Trophoblast cell (in vitro differentiated cells and primary cell): ENCODE results near the gene KIF16B.

ENCODE experiments used
- DNase-seq, 2 donors: peaks; one replicate each; pipeline ENCODE4 v3.0.0-alpha.2; 2016
- H2AFZ ChIP-seq: 2 replicates; pipeline ENCODE4 v1.6.1; 2013; ENCODE audit warnings: low read length, moderate library complexity, mild to moderate bottlenecking; ENCODE audit not compliant: insufficient read depth, poor library complexity
- H2AK5ac ChIP-seq: 2 replicates; pipeline ENCODE4 v1.6.1; 2013; ENCODE audit warnings: mild to moderate bottlenecking, low read length
- H2BK120ac ChIP-seq: 2 replicates; pipeline ENCODE4 v1.6.1; 2013; ENCODE audit warnings: low read length, mild to moderate bottlenecking, moderate library complexity; ENCODE audit not compliant: insufficient read depth, poor library complexity
- H2BK12ac ChIP-seq: 2 replicates; pipeline ENCODE4 v1.6.1; 2013; ENCODE audit warnings: mild to moderate bottlenecking, low read length, moderate library complexity
- H2BK5ac ChIP-seq: 2 replicates; pipeline ENCODE4 v1.6.1; 2013; ENCODE audit warnings: low read length, low read depth, moderate library complexity, mild to moderate bottlenecking; ENCODE audit not compliant: poor library complexity
- H3K14ac ChIP-seq: 2 replicates; pipeline ENCODE4 v1.6.1; 2013; ENCODE audit warnings: mild to moderate bottlenecking, low read length
- H3K18ac ChIP-seq: 2 replicates; pipeline ENCODE4 v1.6.1; 2013; ENCODE audit warnings: mild to moderate bottlenecking, low read length
- H3K23ac ChIP-seq: 2 replicates; pipeline ENCODE4 v1.6.1; 2013; ENCODE audit warnings: low read length
- H3K27ac ChIP-seq: 2 replicates; pipeline ENCODE4 v1.5.1; 2013; ENCODE audit warnings: low read depth, mild to moderate bottlenecking, inconsistent platforms, low read length, moderate library complexity
- H3K27me3 ChIP-seq: 2 replicates; pipeline ENCODE4 v1.6.1; 2013; ENCODE audit warnings: inconsistent platforms, mild to moderate bottlenecking, low read length, moderate library complexity; ENCODE audit not compliant: insufficient read depth
- H3K36me3 ChIP-seq, 2 experiments: 1 replicate in 1 of 2; 2 replicates in 1 of 2; pipeline ENCODE4 v1.6.1; 2013; ENCODE audit warnings: low read length in 2 of 2, mild to moderate bottlenecking in 2 of 2, moderate library complexity in 1 of 2; ENCODE audit not compliant: insufficient read depth in 2 of 2, control insufficient read depth in 1 of 2
- H3K4ac ChIP-seq: 2 replicates; pipeline ENCODE4 v1.6.1; 2013; ENCODE audit warnings: low read depth, mild to moderate bottlenecking, low read length, moderate library complexity
- H3K4me1 ChIP-seq, 2 experiments: 1 replicate in 1 of 2; 2 replicates in 1 of 2; pipeline ENCODE4 v1.6.1; 2013; ENCODE audit warnings: low read length in 2 of 2, mild to moderate bottlenecking in 2 of 2, moderate library complexity in 1 of 2; ENCODE audit not compliant: insufficient read depth in 2 of 2, control insufficient read depth in 1 of 2
- H3K4me2 ChIP-seq: 2 replicates; pipeline ENCODE4 v1.6.1; 2013; ENCODE audit warnings: inconsistent platforms, mild to moderate bottlenecking, low read length, moderate library complexity
- H3K4me3 ChIP-seq: 2 replicates; pipeline ENCODE4 v1.5.1; 2013; ENCODE audit warnings: mild to moderate bottlenecking, low read depth, low read length, inconsistent platforms
- H3K79me1 ChIP-seq: one replicate; pipeline ENCODE4 v1.6.1; 2013; ENCODE audit warnings: low read length
- H3K79me2 ChIP-seq: 2 replicates; pipeline ENCODE4 v1.6.1; 2013; ENCODE audit warnings: low read length, mild to moderate bottlenecking; ENCODE audit not compliant: control insufficient read depth, insufficient read depth, poor library complexity
- H3K9ac ChIP-seq: 2 replicates; pipeline ENCODE4 v1.6.1; 2013; ENCODE audit warnings: mild to moderate bottlenecking, low read length
- H3K9me3 ChIP-seq: 2 replicates; pipeline ENCODE4 v1.6.1; 2013; ENCODE audit warnings: low read depth, mild to moderate bottlenecking, control low read depth, inconsistent platforms, low read length; ENCODE audit not compliant: insufficient read depth
- H4K12ac ChIP-seq: 2 replicates; pipeline ENCODE4 v1.6.1; 2013; ENCODE audit warnings: low read depth, mild to moderate bottlenecking, low read length, moderate library complexity
- H4K8ac ChIP-seq: 2 replicates; pipeline ENCODE4 v1.6.1; 2013; ENCODE audit warnings: low read depth, mild to moderate bottlenecking, low read length, moderate library complexity
- H4K91ac ChIP-seq: one replicate; pipeline ENCODE4 v1.6.1; 2013; ENCODE audit warnings: low read depth, mild to moderate bottlenecking, low read length, moderate library complexity
- WGBS: extraction: QIAGEN DNeasy Blood & Tissue Kit; methylation state at CpG from one replicate; pipeline ENCODE4 v1.1.7; 2013; ENCODE audit warnings: missing lambda C conversion rate; ENCODE audit not compliant: insufficient read length, insufficient coverage; ENCODE audit errors: extremely low coverage; 5-methylcytosine and 5-hydroxymethylcytosine counted together

Gene KIF16B

GRCh38 chr20:16445482-16445881, 127.8 kb downstream of the KIF16B start:
- Histone ChIP-seq H2BK12ac (no peak overlapping the region), H3K14ac (no peak overlapping the region), H3K36me3 (no peaks in the 10 kb centered on the region), H3K9ac (no peak overlapping the region), H2BK120ac (no peak overlapping the region), H3K79me1 (no peaks in the 10 kb centered on the region), H2AK5ac (no peak overlapping the region), H3K4me1 (peaks cover 0 to 2% of the 10 kb centered on the region in 2 experiments), H4K91ac (no peak overlapping the region), H3K9me3 (peaks cover 3% of the 10 kb centered on the region), H3K23ac (no peak overlapping the region), H3K27ac (no peak overlapping the region), H2BK5ac (no peak overlapping the region), H3K4me3 (no peak overlapping the region), H3K79me2 (no peaks in the 10 kb centered on the region), H3K4me2 (no peak overlapping the region), H4K8ac (no peak overlapping the region), H3K18ac (no peak overlapping the region), H3K27me3 (no peaks in the 10 kb centered on the region), H2AFZ (no peak overlapping the region), H4K12ac (no peak overlapping the region), H3K4ac (no peak overlapping the region)
- DNase-seq = no peak
- WGBS = no CpG with 5 or more reads among the region's 3 CpGs

- Histone ChIP-seq H3K4me1 (peaks cover 0 to 2% of the 10 kb centered on the region in 2 experiments), H2AK5ac (no peak overlapping the region)
Observed at GRCh38 chr20:16444057-16444777, 129.0 kb downstream of the KIF16B start.

GRCh38 chr20:16441546-16442164, 131.6 kb downstream of the KIF16B start:
- no peaks in the 10 kb centered on the region for H3K27me3 ChIP-seq
- H3K9ac ChIP-seq = no peak overlapping the region
- peaks cover 5% of the 10 kb centered on the region for H3K9me3 ChIP-seq
- H3K4me2 ChIP-seq = no peak overlapping the region
- H2BK120ac ChIP-seq = no peak overlapping the region
- no peak overlapping the region for H2BK12ac ChIP-seq
- no peak overlapping the region for H2BK5ac ChIP-seq
- H3K14ac ChIP-seq = no peak overlapping the region
- no peak overlapping the region for H3K4ac ChIP-seq
- no peaks in the 10 kb centered on the region for H3K79me2 ChIP-seq
- H3K27ac ChIP-seq = no peak overlapping the region
- H3K18ac ChIP-seq = no peak overlapping the region
- H3K23ac ChIP-seq = no peak overlapping the region
- H2AK5ac ChIP-seq = no peak overlapping the region
- H3K79me1 ChIP-seq = no peaks in the 10 kb centered on the region
- peaks cover 0 to 2% of the 10 kb centered on the region in 2 experiments for H3K4me1 ChIP-seq
- no peak overlapping the region for H4K8ac ChIP-seq
- no CpG with 5 or more reads among the region's 2 CpGs for WGBS
- H3K36me3 ChIP-seq = no peaks in the 10 kb centered on the region
- H3K4me3 ChIP-seq = no peak overlapping the region
- H4K91ac ChIP-seq = no peak overlapping the region
- no peak for DNase-seq
- no peak overlapping the region for H4K12ac ChIP-seq
- no peak overlapping the region for H2AFZ ChIP-seq

More at GRCh38 chr20:16444057-16444777, 129.0 kb downstream of the KIF16B start:
- no peaks in the 10 kb centered on the region for H3K79me1 ChIP-seq
- H4K91ac ChIP-seq = no peak overlapping the region
- no peak overlapping the region for H3K23ac ChIP-seq
- H4K12ac ChIP-seq = no peak overlapping the region
- no peak overlapping the region for H2BK120ac ChIP-seq
- no peak overlapping the region for H4K8ac ChIP-seq
- H2BK12ac ChIP-seq = no peak overlapping the region
- peaks cover 3% of the 10 kb centered on the region for H3K9me3 ChIP-seq
- no CpG with 5 or more reads among the region's 6 CpGs for WGBS
- no peak overlapping the region for H3K4me3 ChIP-seq
- H3K4me2 ChIP-seq = no peak overlapping the region
- no peak overlapping the region for H2AFZ ChIP-seq
- no peaks in the 10 kb centered on the region for H3K36me3 ChIP-seq
- no peaks in the 10 kb centered on the region for H3K27me3 ChIP-seq
- no peak overlapping the region for H3K27ac ChIP-seq
- DNase-seq = no peak
- no peaks in the 10 kb centered on the region for H3K79me2 ChIP-seq
- no peak overlapping the region for H3K18ac ChIP-seq
- no peak overlapping the region for H3K9ac ChIP-seq
- H3K14ac ChIP-seq = no peak overlapping the region
- no peak overlapping the region for H3K4ac ChIP-seq
- H2BK5ac ChIP-seq = no peak overlapping the region

- no CpG with 5 or more reads among the region's 4 CpGs for WGBS
- no peak overlapping the region for H3K18ac ChIP-seq
- no peak overlapping the region for H2AFZ ChIP-seq
- no peak overlapping the region for H3K14ac ChIP-seq
- H3K27me3 ChIP-seq = no peaks in the 10 kb centered on the region
- peaks cover 5% of the 10 kb centered on the region for H3K9me3 ChIP-seq
- no peaks in the 10 kb centered on the region for H3K36me3 ChIP-seq
- no peak overlapping the region for H4K91ac ChIP-seq
- no peak overlapping the region for H2BK12ac ChIP-seq
- H3K4ac ChIP-seq = no peak overlapping the region
- H3K27ac ChIP-seq = no peak overlapping the region
- H3K4me2 ChIP-seq = no peak overlapping the region
- H3K79me2 ChIP-seq = no peaks in the 10 kb centered on the region
- H3K9ac ChIP-seq = no peak overlapping the region
- no peak overlapping the region for H3K23ac ChIP-seq
- no peaks in the 10 kb centered on the region for H3K79me1 ChIP-seq
- H3K4me1 ChIP-seq = peaks cover 0 to 2% of the 10 kb centered on the region in 2 experiments
- no peak overlapping the region for H3K4me3 ChIP-seq
- DNase-seq = no peak
- no peak overlapping the region for H4K12ac ChIP-seq
- no peak overlapping the region for H2AK5ac ChIP-seq
- H2BK120ac ChIP-seq = no peak overlapping the region
- no peak overlapping the region for H4K8ac ChIP-seq
- H2BK5ac ChIP-seq = no peak overlapping the region
Observed at GRCh38 chr20:16440686-16441085, 132.6 kb downstream of the KIF16B start.
